Measurements from ENCODE around the gene BCAS1. TPM values are rescaled to one million over a fixed set of nuclear protein-coding genes. Genes with fewer than 3 reads are reported as not detected.

The BCAS1 gene
- total RNA-seq, 2 donors from 2014 or later: 32.0 to 58.6 TPM

DNA sequence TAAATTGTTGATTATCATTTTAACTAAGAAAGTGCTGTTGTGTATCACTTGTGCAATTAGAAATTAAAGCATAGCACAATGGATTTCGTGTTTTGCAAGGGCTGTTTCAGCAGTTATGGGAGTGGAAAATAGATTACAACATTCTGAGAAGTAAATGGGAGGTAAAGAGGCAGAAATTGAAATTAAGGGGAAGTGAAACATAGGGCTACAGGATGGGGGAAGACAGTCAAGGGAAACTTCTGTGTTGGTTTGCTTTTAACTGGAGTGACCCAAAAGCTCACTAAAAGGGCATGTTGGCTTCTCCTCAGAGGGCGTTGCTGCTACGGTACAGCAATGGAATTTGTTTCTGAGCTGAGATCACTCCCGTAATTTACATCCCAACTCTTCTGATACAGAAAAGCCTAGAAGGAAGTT, 147.5 kb downstream of the BCAS1 start:
- TF ChIP-seq POLR2A (IDR thresholded peaks at IDR 0.05): no peak
- no peak for TF ChIP-seq POLR2AphosphoS5 (IDR thresholded peaks at IDR 0.05)
- TF ChIP-seq, protein P1, sequence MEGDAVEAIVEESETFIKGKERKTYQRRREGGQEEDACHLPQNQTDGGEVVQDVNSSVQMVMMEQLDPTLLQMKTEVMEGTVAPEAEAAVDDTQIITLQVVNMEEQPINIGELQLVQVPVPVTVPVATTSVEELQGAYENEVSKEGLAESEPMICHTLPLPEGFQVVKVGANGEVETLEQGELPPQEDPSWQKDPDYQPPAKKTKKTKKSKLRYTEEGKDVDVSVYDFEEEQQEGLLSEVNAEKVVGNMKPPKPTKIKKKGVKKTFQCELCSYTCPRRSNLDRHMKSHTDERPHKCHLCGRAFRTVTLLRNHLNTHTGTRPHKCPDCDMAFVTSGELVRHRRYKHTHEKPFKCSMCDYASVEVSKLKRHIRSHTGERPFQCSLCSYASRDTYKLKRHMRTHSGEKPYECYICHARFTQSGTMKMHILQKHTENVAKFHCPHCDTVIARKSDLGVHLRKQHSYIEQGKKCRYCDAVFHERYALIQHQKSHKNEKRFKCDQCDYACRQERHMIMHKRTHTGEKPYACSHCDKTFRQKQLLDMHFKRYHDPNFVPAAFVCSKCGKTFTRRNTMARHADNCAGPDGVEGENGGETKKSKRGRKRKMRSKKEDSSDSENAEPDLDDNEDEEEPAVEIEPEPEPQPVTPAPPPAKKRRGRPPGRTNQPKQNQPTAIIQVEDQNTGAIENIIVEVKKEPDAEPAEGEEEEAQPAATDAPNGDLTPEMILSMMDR (IDR thresholded peaks at IDR 0.05): no peak
- H3K27me3 ChIP-seq (replicated peaks; ENCODE audit: insufficient read depth): no peaks in the 10 kb centered on the region
- WGBS: 74% methylated on average over 4 of the region's 4 CpGs
- H3K4me1 ChIP-seq (replicated peaks): no peaks in the 10 kb centered on the region
- H3K27ac ChIP-seq: no peak overlapping the region
- no peak for DNase-seq (ENCODE audit: low spot score)
- H3K36me3 ChIP-seq: no peaks in the 10 kb centered on the region
- H3K4me3 ChIP-seq: no peak overlapping the region
- no peaks in the 10 kb centered on the region for H3K9me3 ChIP-seq
- intact Hi-C loops (cut with DNase I): no loop called here

DNA sequence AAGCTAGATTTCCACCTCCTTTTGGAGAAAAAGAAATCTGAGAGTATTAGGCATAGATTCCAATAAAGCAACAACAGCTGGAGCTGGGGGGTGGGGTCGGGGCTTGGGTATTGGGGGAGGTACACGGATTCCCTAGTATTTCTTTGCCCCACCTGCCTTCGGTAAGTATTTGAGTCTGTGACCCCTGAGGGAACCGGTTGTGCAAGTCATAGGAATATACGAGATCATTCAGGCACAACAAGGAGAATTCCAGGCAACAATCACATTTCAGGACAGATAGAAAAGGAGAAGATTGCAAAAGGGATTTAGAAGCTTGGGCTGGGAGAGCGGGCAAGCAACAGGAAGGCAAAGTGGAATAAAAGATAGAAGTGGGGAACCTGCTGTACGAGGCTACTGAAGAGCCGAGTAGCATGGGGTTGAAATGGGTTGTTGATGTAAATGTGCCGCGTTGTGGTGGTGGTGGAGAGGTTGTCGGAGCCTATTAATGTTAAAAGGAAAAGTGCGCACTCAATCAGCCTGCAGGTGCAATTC, 148.9 kb downstream of the BCAS1 start:
- 55% methylated on average over 12 of the region's 12 CpGs for WGBS
- TF ChIP-seq POLR2AphosphoS5 (IDR thresholded peaks at IDR 0.05) (peak; percentile 24), POLR2A (IDR thresholded peaks at IDR 0.05) (no peak)
- TF ChIP-seq, protein P1 (IDR thresholded peaks at IDR 0.05): no peak

DNA sequence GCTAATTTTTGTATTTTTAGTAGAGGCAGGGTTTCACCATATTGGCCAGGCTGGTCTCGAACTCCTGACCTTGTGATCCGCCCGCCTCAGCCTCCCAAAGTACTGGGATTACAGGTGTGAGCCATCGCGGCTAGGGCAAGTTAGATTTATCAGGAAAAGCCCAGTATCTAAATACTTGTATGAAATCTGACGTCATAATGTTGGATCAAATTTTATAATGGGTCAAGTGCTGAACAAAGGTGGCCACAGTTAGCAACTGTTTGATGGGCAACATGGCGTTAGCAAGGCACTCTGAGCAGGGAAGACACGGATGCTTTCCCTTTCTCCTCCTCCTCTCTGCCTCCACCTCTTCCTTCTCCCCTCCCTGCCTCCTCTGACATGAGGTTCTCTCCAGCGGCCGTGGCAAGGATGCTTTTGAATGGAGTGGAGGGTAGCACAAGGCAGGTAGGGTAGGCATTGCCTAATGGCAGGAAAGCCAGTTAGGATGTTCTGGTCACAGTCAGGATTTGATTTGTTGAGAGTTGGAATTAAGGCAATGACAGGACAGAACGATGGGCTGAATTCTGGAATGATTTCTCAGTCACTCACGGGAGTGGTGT, 149.6 kb downstream of the BCAS1 start:
- 84% methylated on average over 12 of the region's 12 CpGs for WGBS
- Histone ChIP-seq H3K4me3 (no peak overlapping the region), H3K4me1 (replicated peaks) (peaks cover 3% of the 10 kb centered on the region), H3K36me3 (no peaks in the 10 kb centered on the region), H3K27me3 (replicated peaks; ENCODE audit: insufficient read depth) (no peaks in the 10 kb centered on the region), H3K27ac (no peak overlapping the region), H3K9me3 (no peaks in the 10 kb centered on the region)
- no peak for DNase-seq (ENCODE audit: low spot score)
- no peak for TF ChIP-seq POLR2A (IDR thresholded peaks at IDR 0.05)
- TF ChIP-seq, protein P1 (IDR thresholded peaks at IDR 0.05): no peak
- TF ChIP-seq POLR2AphosphoS5 (IDR thresholded peaks at IDR 0.05): no peak
- intact Hi-C loops (cut with DNase I): no loop called here

More for the DNA sequence above, 148.9 kb downstream of the BCAS1 start:
- H3K4me3 ChIP-seq: no peak overlapping the region
- H3K27me3 ChIP-seq (replicated peaks; ENCODE audit: insufficient read depth): no peaks in the 10 kb centered on the region
- peaks cover 3% of the 10 kb centered on the region for H3K4me1 ChIP-seq (replicated peaks)
- H3K27ac ChIP-seq: no peak overlapping the region
- DNase-seq (ENCODE audit: low spot score): no peak
- H3K36me3 ChIP-seq: no peaks in the 10 kb centered on the region
- intact Hi-C loops (cut with DNase I): no loop called here
- no peaks in the 10 kb centered on the region for H3K9me3 ChIP-seq

DNA sequence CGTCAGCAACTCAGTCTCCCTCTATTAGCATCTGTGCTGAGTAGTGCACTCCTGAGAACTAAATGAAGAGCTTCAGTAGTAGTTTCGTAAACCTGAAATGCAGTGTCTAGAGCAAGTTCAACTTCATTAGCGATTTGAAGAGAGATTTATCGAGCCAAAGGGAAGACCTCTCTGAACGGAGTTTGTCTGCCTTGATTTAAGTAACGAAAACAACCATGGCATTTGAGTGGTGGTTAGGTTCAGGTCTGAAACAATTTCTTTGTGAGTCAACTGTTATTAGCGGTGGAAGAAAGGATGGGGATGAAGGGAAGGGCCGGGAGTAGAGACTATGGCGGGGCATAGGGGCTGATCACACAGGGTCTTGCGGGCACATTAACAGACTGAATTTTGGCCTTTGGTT, 150.5 kb downstream of the BCAS1 start:
- WGBS: 91% methylated on average over 10 of the region's 10 CpGs

More for the DNA sequence above, 150.5 kb downstream of the BCAS1 start:
- intact Hi-C loops (cut with DNase I): loop anchor here (5.0 kb wide), 2 partner anchors 48 to 93 kb away; no protein-coding TSS in a partner anchor
- Histone ChIP-seq H3K27ac (no peak overlapping the region), H3K27me3 (replicated peaks; ENCODE audit: insufficient read depth) (no peaks in the 10 kb centered on the region), H3K36me3 (no peaks in the 10 kb centered on the region), H3K9me3 (no peaks in the 10 kb centered on the region), H3K4me1 (replicated peaks) (peaks cover 3% of the 10 kb centered on the region), H3K4me3 (no peak overlapping the region)
- TF ChIP-seq POLR2A (IDR thresholded peaks at IDR 0.05) (no peak), POLR2AphosphoS5 (IDR thresholded peaks at IDR 0.05) (no peak)
- TF ChIP-seq, protein P1 (IDR thresholded peaks at IDR 0.05): no peak
- no peak for DNase-seq (ENCODE audit: low spot score)

Data from prostate gland (tissue), 2 donors.